Skeletal muscle tissue (tissue), 4 donors: ENCODE data around the gene MYO9B. TPM values are rescaled to one million over a fixed set of nuclear protein-coding genes. Genes with fewer than 3 reads are reported as not detected.

Experiments used
- H3K27ac ChIP-seq: one replicate; pipeline ENCODE4 v1.7.0; 2013; ENCODE audit warnings: mild to moderate bottlenecking, low read depth, low read length, inconsistent platforms
- H3K27me3 ChIP-seq, 3 donors: one replicate each; pipeline ENCODE4 v1.7.0; 2013; ENCODE audit warnings: low read length in 3 of 3; ENCODE audit not compliant: control insufficient read depth in 3 of 3, insufficient read depth in 3 of 3
- H3K36me3 ChIP-seq, 3 donors: one replicate each; pipeline ENCODE4 v1.7.0; 2013; ENCODE audit warnings: low read length in 3 of 3; ENCODE audit not compliant: control insufficient read depth in 3 of 3, insufficient read depth in 3 of 3
- H3K4me1 ChIP-seq, 3 donors: one replicate each; pipeline ENCODE4 v1.7.0; 2013; ENCODE audit warnings: low read length in 3 of 3, mild to moderate bottlenecking in 3 of 3; ENCODE audit not compliant: control insufficient read depth in 3 of 3, insufficient read depth in 3 of 3
- H3K4me3 ChIP-seq, 3 donors: one replicate each; pipeline ENCODE4 v1.7.0; 2013; ENCODE audit warnings: low read length in 3 of 3
- H3K9ac ChIP-seq, 3 donors: one replicate each; pipeline ENCODE4 v1.7.0; 2013; ENCODE audit warnings: low read length in 3 of 3, mild to moderate bottlenecking in 3 of 3, moderate library complexity in 2 of 3, low read depth in 1 of 3
- H3K9me3 ChIP-seq, 3 donors: one replicate each; pipeline ENCODE4 v1.7.0; 2013; ENCODE audit warnings: low read length in 3 of 3; ENCODE audit not compliant: control insufficient read depth in 3 of 3
- total RNA-seq: library from RNA; depleted of rRNA; stranded (reverse); fragments of >200 nt; gene quantifications from one replicate; pipeline ENCODE4 v1.2.3, GENCODE V29; 2014
- donor health status: Osteomylitis.

MYO9B gene, protein sequence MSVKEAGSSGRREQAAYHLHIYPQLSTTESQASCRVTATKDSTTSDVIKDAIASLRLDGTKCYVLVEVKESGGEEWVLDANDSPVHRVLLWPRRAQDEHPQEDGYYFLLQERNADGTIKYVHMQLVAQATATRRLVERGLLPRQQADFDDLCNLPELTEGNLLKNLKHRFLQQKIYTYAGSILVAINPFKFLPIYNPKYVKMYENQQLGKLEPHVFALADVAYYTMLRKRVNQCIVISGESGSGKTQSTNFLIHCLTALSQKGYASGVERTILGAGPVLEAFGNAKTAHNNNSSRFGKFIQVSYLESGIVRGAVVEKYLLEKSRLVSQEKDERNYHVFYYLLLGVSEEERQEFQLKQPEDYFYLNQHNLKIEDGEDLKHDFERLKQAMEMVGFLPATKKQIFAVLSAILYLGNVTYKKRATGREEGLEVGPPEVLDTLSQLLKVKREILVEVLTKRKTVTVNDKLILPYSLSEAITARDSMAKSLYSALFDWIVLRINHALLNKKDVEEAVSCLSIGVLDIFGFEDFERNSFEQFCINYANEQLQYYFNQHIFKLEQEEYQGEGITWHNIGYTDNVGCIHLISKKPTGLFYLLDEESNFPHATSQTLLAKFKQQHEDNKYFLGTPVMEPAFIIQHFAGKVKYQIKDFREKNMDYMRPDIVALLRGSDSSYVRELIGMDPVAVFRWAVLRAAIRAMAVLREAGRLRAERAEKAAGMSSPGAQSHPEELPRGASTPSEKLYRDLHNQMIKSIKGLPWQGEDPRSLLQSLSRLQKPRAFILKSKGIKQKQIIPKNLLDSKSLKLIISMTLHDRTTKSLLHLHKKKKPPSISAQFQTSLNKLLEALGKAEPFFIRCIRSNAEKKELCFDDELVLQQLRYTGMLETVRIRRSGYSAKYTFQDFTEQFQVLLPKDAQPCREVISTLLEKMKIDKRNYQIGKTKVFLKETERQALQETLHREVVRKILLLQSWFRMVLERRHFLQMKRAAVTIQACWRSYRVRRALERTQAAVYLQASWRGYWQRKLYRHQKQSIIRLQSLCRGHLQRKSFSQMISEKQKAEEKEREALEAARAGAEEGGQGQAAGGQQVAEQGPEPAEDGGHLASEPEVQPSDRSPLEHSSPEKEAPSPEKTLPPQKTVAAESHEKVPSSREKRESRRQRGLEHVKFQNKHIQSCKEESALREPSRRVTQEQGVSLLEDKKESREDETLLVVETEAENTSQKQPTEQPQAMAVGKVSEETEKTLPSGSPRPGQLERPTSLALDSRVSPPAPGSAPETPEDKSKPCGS (N-terminal part only)
- total RNA-seq = 12.5 TPM

DNA sequence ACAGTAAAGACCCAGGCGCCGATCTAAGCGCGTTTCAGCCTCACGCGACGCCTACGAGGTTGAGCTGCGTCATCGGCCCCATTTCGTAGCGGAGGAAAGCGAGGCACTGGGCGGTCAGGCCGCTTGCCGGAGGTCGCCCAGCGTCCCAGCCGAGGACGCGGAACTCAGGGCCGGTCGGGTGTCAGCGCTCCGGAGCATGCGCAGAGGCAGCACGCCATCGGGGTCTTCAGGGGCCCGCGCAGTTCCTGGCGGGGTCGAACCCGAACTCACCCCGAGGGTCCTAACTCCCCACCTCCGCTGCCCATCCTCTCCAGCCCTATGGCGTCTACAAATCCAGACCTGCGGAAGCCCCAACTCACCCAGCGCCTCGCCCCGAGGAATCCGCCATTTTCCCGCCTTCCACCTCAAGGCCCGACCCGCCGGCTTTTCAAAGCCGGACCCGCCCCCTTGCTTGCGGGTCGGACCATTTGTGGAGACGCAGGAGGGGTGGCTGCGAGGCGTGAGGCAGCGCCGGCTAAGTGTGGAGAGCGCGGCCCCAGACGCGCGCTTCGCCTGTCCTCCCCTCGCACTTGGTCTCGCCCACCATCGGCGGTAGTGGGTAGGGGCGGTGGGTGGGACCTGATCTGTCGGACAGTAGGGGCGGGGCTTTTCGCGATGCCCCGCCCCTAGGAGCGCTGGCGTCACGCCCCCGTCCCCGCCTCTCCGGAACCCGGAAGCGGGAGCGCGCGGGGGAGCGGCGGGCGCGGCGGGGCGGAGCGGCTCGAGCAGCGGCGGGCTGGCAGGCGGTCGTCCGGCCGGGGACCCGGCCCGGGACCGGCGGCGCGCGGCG is at the start of gene MYO9B, which contains the start of gene HAUS8:
Gene MYO9B, plus strand, starts transcription at position 743 of the 829 bp plus-strand sequence. CDS start 25,941 bp downstream, outside the sequence.
Gene HAUS8, minus strand, starts transcription at position 418 of the 829 bp plus-strand sequence. Its CDS starts 30 bp downstream, at position 388.
- no peaks in the 10 kb centered on the region for H3K9me3 ChIP-seq
- peak within 1 kb of the TSS; percentile 80 to 97 (median 94) for H3K4me3 ChIP-seq
- peak within 1 kb of the TSS; percentile 81 to 83 (median 83) for H3K9ac ChIP-seq
- peak within 1 kb of the TSS; percentile 77 for H3K27ac ChIP-seq
- peaks cover 28 to 50% (median 38%) of the 10 kb centered on the region in 3 donors for H3K4me1 ChIP-seq
- peaks cover 0 to 12% (median under 1%) of the 10 kb centered on the region in 3 donors for H3K36me3 ChIP-seq
- no peaks in the 10 kb centered on the region for H3K27me3 ChIP-seq

- Histone ChIP-seq H3K27ac (no peak overlapping the region), H3K4me1 (no peaks in the 10 kb centered on the region), H3K36me3 (no peaks in the 10 kb centered on the region), H3K27me3 (peaks cover 35 to 43% (median 43%) of the 10 kb centered on the region in 3 donors), H3K9ac (no peak overlapping the region), H3K9me3 (peaks cover 4 to 7% (median 4%) of the 10 kb centered on the region in 3 donors), H3K4me3 (peak overlapping the region in 2 of 3 donors; percentile 23 to 35)
Measured at GRCh38 chr19:17025991-17026658, 49.5 kb upstream of the MYO9B start.

- H3K9me3 ChIP-seq = peaks cover 4 to 7% (median 4%) of the 10 kb centered on the region in 3 donors
- peaks cover 35 to 43% (median 43%) of the 10 kb centered on the region in 3 donors for H3K27me3 ChIP-seq
- H3K9ac ChIP-seq = no peak within 1 kb of the TSS
- H3K4me3 ChIP-seq = peak within 1 kb of the TSS in 2 of 3 donors; percentile 23 to 35
- H3K4me1 ChIP-seq = no peaks in the 10 kb centered on the region
- no peaks in the 10 kb centered on the region for H3K36me3 ChIP-seq
- H3K27ac ChIP-seq = no peak within 1 kb of the TSS
Measured at GRCh38 chr19:17026706-17027534, 48.7 kb upstream of the MYO9B start, which contains the start of gene CPAMD8. Gene CPAMD8 (minus strand): TSS chr19:17026810. CDS start chr19:17026642, 168 bp downstream.

DNA sequence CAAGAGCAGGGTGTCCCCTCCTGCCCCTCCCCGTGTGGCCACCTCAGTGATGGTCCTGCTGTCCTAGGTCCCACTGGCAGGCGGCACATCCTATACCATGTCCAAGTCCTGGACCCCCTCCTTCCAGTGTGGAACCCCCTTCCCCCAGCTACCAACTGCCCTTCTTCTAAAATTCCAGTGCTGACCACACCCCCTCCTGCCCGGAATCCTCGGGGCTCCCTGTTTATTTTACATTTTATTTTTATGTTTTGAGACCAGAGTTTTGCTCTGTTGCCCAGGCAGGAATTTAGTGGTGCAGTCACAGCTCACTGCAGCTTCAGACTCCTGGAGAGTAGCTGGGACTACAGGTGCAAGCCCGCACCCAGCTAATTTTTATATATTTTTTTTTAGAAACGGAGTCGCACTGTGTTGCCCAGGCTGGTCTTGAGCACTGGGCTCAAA is 48.0 kb upstream of the MYO9B start:
- H3K27ac ChIP-seq = no peak overlapping the region
- H3K27me3 ChIP-seq = peaks cover 35 to 43% (median 43%) of the 10 kb centered on the region in 3 donors
- peaks cover 4 to 7% (median 4%) of the 10 kb centered on the region in 3 donors for H3K9me3 ChIP-seq
- no peaks in the 10 kb centered on the region for H3K36me3 ChIP-seq
- H3K4me3 ChIP-seq = no peak overlapping the region
- H3K4me1 ChIP-seq = no peaks in the 10 kb centered on the region
- no peak overlapping the region for H3K9ac ChIP-seq

DNA sequence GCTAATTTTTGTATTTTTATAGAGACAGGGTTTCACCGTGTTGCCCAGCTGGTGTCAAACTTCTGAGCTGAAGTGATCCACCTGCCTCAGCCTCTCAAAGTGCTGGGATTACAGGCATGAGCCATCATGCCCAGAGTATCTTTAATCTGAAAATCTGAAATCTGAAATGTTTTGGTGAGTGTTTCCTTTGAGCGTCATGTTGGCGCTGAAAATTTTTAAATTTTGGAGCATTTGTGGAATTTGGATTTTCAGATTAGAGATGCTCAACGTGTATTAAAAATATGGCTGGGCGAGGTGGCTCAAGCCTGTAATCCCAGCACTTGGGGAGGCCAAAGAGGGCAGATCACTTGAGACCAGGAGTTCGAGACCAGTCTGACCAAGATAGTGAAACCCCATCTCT is 43.8 kb upstream of the MYO9B start:
- H3K27me3 ChIP-seq = peaks cover 16 to 30% (median 27%) of the 10 kb centered on the region in 3 donors
- H3K4me3 ChIP-seq = no peak overlapping the region
- H3K36me3 ChIP-seq = no peaks in the 10 kb centered on the region
- no peak overlapping the region for H3K27ac ChIP-seq
- H3K9me3 ChIP-seq = no peaks in the 10 kb centered on the region
- no peaks in the 10 kb centered on the region for H3K4me1 ChIP-seq
- no peak overlapping the region for H3K9ac ChIP-seq

DNA sequence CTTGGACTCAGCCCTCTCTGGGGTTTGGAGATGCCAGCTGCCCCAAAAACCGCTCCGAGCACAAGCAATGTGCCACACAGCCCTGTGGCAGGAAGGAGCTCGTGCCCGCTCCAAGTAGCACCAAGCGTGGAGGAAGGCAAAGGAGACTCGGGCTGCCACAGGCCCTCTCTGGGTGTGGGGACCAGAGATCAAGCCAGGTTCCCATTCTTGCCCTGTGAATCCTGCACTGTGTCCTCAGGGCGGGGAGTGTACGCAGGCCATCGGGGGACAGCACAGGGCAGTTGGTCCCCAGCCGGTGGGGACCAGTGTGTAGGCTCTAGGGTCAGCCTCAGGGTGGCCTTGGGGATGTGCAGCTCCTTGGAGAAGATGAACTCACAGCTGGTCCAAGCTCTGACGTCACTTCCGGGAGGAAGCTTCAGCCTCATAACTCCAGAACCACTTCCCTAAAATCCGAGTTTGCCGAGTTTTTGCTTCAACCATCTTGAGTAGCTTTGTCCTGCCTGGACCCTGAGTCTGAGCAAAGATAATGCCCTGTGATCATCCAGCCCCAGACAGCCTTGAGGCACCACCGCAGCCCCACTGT is 39.6 kb upstream of the MYO9B start:
- Histone ChIP-seq H3K36me3 (no peaks in the 10 kb centered on the region), H3K9me3 (no peaks in the 10 kb centered on the region), H3K4me1 (no peaks in the 10 kb centered on the region), H3K4me3 (no peak overlapping the region), H3K27me3 (peaks cover 0 to 35% (median 18%) of the 10 kb centered on the region in 3 donors), H3K27ac (no peak overlapping the region), H3K9ac (no peak overlapping the region)

DNA sequence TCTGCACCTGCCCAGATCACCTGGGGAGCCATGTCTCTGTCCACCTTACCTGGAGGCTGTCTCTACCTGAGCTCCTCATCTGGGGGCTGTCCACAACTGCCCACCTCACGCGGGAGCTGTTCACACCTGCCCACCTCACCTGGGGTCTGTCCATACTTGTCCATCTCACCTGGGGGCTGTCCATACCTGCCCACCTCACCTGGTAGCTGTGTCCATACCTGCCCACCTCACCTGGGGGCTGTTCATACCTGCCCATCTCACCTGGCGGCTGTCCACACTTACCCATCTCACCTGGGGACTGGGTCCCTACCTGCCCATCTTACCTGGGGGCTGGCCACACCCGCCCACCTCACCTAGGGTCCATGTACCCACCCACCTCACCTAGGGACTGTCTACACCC is 38.9 kb upstream of the MYO9B start:
- Histone ChIP-seq H3K4me1 (no peaks in the 10 kb centered on the region), H3K9ac (no peak overlapping the region), H3K9me3 (no peaks in the 10 kb centered on the region), H3K27ac (no peak overlapping the region), H3K27me3 (peaks cover 2 to 38% (median 18%) of the 10 kb centered on the region in 3 donors), H3K4me3 (no peak overlapping the region), H3K36me3 (no peaks in the 10 kb centered on the region)
